BLaER1 (cell line): ENCODE measurements around the gene FKBP15.

Experiments
- H3K27ac ChIP-seq: shearing (Covaris generic); formaldehyde crosslinking; 2 replicates; pipeline ENCODE4 v1.8.1; 2022
- H3K27me3 ChIP-seq: shearing (Covaris generic); formaldehyde crosslinking; 2 replicates; pipeline ENCODE4 v1.8.1; 2022
- H3K36me3 ChIP-seq: shearing (Covaris generic); formaldehyde crosslinking; 2 replicates; pipeline ENCODE4 v1.8.1; 2022
- H3K4me1 ChIP-seq: shearing (Covaris generic); formaldehyde crosslinking; 2 replicates; pipeline ENCODE4 v1.8.1; 2022
- H3K4me2 ChIP-seq: shearing (Covaris generic); formaldehyde crosslinking; 2 replicates; pipeline ENCODE4 v1.8.1; 2022
- H3K4me3 ChIP-seq: shearing (Covaris generic); formaldehyde crosslinking; 2 replicates; pipeline ENCODE4 v1.8.1; 2022
- H3K9ac ChIP-seq: shearing (Covaris generic); formaldehyde crosslinking; 2 replicates; pipeline ENCODE4 v1.8.1; 2022
- H3K9me3 ChIP-seq: shearing (Covaris generic); formaldehyde crosslinking; 2 replicates; pipeline ENCODE4 v1.8.1; 2022
- H4K20me1 ChIP-seq: shearing (Covaris generic); formaldehyde crosslinking; 2 replicates; pipeline ENCODE4 v1.8.1; 2022
- Cebpa-rat ChIP-seq: shearing (Covaris generic); IDR thresholded peaks from 2 replicates; pipeline ENCODE4 v1.8.1; 2022

Gene FKBP15, protein sequence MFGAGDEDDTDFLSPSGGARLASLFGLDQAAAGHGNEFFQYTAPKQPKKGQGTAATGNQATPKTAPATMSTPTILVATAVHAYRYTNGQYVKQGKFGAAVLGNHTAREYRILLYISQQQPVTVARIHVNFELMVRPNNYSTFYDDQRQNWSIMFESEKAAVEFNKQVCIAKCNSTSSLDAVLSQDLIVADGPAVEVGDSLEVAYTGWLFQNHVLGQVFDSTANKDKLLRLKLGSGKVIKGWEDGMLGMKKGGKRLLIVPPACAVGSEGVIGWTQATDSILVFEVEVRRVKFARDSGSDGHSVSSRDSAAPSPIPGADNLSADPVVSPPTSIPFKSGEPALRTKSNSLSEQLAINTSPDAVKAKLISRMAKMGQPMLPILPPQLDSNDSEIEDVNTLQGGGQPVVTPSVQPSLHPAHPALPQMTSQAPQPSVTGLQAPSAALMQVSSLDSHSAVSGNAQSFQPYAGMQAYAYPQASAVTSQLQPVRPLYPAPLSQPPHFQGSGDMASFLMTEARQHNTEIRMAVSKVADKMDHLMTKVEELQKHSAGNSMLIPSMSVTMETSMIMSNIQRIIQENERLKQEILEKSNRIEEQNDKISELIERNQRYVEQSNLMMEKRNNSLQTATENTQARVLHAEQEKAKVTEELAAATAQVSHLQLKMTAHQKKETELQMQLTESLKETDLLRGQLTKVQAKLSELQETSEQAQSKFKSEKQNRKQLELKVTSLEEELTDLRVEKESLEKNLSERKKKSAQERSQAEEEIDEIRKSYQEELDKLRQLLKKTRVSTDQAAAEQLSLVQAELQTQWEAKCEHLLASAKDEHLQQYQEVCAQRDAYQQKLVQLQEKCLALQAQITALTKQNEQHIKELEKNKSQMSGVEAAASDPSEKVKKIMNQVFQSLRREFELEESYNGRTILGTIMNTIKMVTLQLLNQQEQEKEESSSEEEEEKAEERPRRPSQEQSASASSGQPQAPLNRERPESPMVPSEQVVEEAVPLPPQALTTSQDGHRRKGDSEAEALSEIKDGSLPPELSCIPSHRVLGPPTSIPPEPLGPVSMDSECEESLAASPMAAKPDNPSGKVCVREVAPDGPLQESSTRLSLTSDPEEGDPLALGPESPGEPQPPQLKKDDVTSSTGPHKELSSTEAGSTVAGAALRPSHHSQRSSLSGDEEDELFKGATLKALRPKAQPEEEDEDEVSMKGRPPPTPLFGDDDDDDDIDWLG

DNA sequence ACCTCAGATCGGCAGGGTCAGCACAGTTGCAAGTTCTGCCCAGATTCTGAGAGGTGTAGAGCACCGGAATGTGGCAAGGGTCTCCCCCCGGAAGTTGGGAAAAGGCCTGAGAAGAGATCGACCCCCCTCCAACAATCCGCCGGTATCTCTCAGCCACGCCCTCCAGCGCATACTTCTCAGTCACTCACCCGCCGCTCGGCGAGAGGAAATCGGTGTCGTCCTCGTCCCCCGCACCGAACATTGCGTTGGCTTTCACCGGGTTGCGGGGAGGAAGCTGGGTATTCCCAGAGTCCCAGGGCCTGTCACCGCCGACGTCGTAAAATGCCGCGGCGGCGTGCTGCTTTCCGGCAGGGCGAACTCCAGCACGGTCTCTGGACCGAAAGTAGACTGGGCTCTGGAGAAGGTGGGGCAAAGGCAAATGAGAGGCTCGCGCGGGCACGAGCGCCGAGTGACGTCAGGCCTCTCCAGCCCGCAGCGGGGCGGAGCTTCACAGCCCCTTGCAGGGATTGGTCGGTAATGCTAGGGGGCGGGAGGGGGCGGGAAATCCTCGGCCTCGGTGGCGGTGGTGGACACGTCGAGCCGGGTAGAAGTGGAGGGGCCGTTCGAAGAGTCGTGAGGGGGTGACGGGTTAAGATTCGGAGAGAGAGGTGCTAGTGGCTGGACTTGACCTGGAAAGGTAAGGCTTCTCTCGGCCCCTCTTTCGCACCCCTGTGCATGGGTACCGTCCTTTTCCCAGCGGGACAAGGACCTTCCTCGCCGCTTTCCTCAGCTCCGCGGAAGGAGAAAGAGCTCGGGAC lies at the start of gene FKBP15, which contains the start of gene SLC31A1:
TSS of gene FKBP15 (minus strand) at position 275 of the 797 bp plus-strand sequence. CDS start at position 241, 34 bp downstream.
TSS of gene SLC31A1 (plus strand) at position 542 of the 797 bp plus-strand sequence. CDS start 34,605 bp downstream, outside the sequence.
- Histone ChIP-seq H3K9ac (peak within 1 kb of the TSS; percentile 85), H3K9me3 (no peaks in the 10 kb centered on the region), H3K27me3 (no peaks in the 10 kb centered on the region), H3K27ac (peak within 1 kb of the TSS; percentile 77), H3K4me1 (peaks cover 45% of the 10 kb centered on the region), H3K4me2 (peak within 1 kb of the TSS; percentile 97), H3K4me3 (peak within 1 kb of the TSS; percentile 93), H4K20me1 (peaks cover 33% of the 10 kb centered on the region; the same call in 1 of the 2 replicates), H3K36me3 (peaks cover 21% of the 10 kb centered on the region)
- TF ChIP-seq Cebpa-rat: no peak

DNA sequence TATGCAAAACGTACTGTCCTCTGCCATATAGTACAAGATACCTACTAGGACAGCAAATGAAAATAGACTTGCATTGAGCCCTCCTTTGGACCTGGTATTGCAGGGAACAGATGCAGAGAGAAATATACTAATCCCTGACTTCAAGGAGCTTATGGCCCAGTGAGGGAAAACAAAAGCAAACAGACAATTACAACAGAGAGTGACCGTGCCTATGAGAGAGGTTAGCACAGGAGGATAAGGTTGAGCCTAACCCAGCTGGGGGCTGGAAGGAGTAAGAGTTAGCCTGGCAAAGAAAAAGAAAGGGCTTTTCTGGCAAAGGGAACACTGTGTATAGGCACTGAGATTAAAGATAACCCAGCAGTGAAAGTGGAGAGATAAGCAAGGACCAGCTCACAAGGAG lies 48.8 kb upstream of the FKBP15 start:
- no peak overlapping the region for H3K4me3 ChIP-seq
- H3K36me3 ChIP-seq: peaks cover 84% of the 10 kb centered on the region
- H3K4me1 ChIP-seq: peaks cover 8% of the 10 kb centered on the region
- no peaks in the 10 kb centered on the region for H3K27me3 ChIP-seq
- H3K4me2 ChIP-seq: no peak overlapping the region
- H3K9me3 ChIP-seq: no peaks in the 10 kb centered on the region
- peaks cover 7% of the 10 kb centered on the region; the same call in 1 of the 2 replicates for H4K20me1 ChIP-seq
- no peak for TF ChIP-seq Cebpa-rat
- H3K27ac ChIP-seq: no peak overlapping the region
- no peak overlapping the region for H3K9ac ChIP-seq

DNA sequence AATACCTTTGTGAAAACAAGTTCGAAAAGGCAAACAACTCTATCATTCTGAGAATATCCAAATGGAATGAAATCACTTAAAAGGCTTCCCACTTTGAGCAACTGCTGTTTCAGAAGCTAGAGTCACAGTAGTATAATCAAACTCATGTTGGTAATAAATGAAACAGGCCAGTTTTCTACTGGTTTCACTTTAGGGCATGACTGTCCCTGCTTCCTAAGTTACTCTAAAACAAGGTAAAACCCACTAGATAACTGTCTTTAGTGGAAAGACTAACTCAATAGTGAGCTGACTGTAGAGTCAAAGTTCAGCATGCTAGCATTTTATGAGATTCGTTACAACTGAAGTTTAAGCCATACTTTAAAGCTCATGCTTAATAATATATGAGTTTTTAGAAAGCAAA lies 48.3 kb upstream of the FKBP15 start:
- Histone ChIP-seq H3K4me1 (peaks cover 8% of the 10 kb centered on the region), H4K20me1 (peaks cover 7% of the 10 kb centered on the region; the same call in 1 of the 2 replicates), H3K27ac (no peak overlapping the region), H3K9me3 (no peaks in the 10 kb centered on the region), H3K4me2 (no peak overlapping the region), H3K9ac (no peak overlapping the region), H3K36me3 (peaks cover 86% of the 10 kb centered on the region), H3K4me3 (no peak overlapping the region), H3K27me3 (no peaks in the 10 kb centered on the region)
- no peak for TF ChIP-seq Cebpa-rat

DNA sequence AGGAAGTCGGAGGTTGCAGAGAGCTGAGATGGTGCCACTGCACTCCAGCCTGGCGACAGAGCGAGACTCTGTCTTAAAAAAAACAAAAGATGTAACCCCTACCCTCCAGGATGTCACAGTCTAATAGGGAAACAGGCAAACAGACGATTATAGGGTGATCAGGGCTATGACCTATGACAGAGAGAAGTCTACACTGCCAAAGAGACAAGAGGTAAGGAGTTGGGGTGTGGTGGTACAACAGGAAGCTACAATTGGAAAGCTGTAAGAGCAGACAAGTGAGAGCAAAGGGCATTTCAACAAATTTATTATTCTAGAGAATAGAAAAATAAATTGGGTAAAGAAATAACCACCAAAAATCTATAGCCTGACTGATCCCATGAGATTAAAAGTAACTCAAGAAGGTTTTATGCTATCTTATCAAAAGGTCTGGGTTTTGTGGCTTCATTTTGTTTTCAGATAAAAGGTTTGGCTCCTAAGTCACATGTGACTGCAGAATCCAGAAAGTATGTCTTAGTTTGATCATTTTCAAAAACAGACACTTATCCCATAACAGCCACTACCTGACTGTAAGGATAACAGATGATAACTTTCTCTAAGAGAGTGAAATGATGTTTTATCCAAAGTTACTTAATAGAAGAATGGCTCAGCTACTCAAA lies 47.0 kb upstream of the FKBP15 start:
- Histone ChIP-seq H3K36me3 (peaks cover 92% of the 10 kb centered on the region), H4K20me1 (no peaks in the 10 kb centered on the region), H3K9me3 (no peaks in the 10 kb centered on the region), H3K4me1 (no peaks in the 10 kb centered on the region), H3K27me3 (no peaks in the 10 kb centered on the region), H3K27ac (no peak overlapping the region), H3K4me2 (no peak overlapping the region), H3K4me3 (no peak overlapping the region), H3K9ac (no peak overlapping the region)
- no peak for TF ChIP-seq Cebpa-rat

DNA sequence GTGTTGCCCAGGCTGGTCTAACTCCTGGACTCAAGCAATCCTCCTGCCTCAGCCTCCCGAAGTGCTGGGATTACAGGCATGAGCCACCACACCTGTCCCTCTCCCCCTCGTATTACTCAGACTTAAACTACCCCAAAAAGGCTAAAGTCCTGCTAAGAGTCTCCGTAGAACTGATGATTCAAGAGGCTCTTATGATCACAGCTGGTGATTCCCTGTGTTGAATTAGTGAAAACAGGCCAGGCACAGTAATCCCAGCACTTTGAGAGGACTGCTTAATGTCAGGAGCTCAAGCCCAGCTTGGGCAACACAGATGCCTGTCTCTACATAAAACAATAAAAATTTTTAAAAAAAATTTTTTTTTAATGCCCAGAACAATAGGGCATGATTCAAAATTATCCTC lies 45.1 kb upstream of the FKBP15 start:
- no peak overlapping the region for H3K4me3 ChIP-seq
- no peak overlapping the region for H3K9ac ChIP-seq
- no peaks in the 10 kb centered on the region for H3K4me1 ChIP-seq
- H3K36me3 ChIP-seq: peaks cover 92% of the 10 kb centered on the region
- no peak overlapping the region for H3K4me2 ChIP-seq
- no peaks in the 10 kb centered on the region for H3K27me3 ChIP-seq
- no peak overlapping the region for H3K27ac ChIP-seq
- H4K20me1 ChIP-seq: no peaks in the 10 kb centered on the region
- H3K9me3 ChIP-seq: no peaks in the 10 kb centered on the region
- no peak for TF ChIP-seq Cebpa-rat

DNA sequence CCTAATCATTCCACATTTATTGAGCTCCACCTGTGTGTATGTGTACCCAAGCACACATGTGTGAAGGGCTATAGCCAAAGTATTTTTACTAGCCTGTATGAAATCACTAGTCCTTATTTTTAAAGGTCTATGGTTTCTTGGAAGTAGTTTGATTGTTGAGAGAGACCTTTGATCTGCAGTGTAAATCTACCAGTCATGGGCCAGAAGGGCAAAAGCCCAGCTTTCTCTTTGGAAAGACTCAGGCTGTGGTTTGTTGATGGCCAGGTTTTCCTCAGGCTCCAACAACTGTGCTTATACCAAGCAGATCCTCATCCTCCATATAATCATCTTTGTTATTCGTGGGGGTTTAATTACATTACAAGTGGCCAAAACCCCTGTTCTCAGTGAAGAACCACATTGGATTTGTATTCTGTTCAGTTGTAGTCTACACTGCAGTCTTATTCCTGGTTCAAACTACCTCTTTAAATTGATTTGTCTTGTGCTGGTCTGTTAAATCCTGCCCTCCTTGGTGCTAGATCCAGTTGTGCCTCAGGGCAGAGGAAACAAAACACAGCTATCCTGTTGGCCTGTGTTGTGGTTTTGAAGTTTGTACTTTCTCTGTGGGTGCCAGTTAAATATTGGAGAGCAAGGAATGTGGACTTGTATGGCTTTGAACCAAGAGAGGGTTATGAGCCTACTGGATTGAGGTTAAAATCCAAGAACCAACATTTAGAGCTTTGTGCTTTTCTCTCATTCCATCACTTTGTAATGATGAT lies 41.0 kb upstream of the FKBP15 start:
- no peak overlapping the region for H3K4me3 ChIP-seq
- no peaks in the 10 kb centered on the region for H3K9me3 ChIP-seq
- TF ChIP-seq Cebpa-rat: no peak
- H3K36me3 ChIP-seq: peaks cover 92% of the 10 kb centered on the region
- no peaks in the 10 kb centered on the region for H4K20me1 ChIP-seq
- H3K27me3 ChIP-seq: no peaks in the 10 kb centered on the region
- no peaks in the 10 kb centered on the region for H3K4me1 ChIP-seq
- H3K27ac ChIP-seq: no peak overlapping the region
- H3K4me2 ChIP-seq: no peak overlapping the region
- no peak overlapping the region for H3K9ac ChIP-seq

DNA sequence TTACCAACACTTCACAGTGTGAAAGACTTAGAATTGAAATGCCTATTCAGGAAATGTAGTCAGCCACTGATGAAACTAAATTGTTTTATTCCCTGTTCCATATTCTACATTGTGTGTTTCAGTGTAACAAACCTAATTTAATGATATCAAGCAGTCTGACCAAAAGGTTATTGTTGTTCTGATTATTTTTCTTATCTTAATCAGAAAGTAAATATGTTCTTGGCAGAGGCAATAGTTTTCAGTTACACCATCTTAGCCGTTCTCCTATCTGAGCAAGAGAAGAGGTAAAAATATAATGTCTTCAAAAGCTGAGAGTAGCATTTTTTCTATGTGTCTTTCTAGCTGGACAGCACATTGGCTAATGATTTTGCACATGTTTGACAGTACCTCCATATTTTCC lies 37.2 kb upstream of the FKBP15 start:
- no peak overlapping the region for H3K4me2 ChIP-seq
- no peak overlapping the region for H3K27ac ChIP-seq
- no peak for TF ChIP-seq Cebpa-rat
- no peaks in the 10 kb centered on the region for H4K20me1 ChIP-seq
- no peaks in the 10 kb centered on the region for H3K9me3 ChIP-seq
- no peak overlapping the region for H3K4me3 ChIP-seq
- no peaks in the 10 kb centered on the region for H3K4me1 ChIP-seq
- no peaks in the 10 kb centered on the region for H3K27me3 ChIP-seq
- H3K36me3 ChIP-seq: peaks cover 83% of the 10 kb centered on the region
- no peak overlapping the region for H3K9ac ChIP-seq

DNA sequence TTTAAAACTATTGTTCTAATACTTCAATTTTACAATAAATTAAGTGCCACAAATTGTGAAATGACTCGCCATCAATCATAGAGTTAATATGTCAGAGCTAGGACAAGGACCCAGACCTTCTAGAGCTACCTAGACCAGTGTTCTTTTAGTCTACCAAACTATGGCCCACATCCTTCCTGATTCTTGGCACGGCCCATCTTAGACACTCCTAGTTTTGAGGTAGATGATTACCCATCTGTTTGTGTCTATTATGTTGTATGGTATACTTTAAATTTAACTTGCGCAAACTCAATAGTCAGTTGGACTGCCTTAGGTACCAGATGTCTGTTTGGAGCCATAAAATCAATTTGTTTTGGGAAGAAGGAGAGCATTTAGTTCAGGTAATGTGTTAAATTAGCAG lies 36.8 kb upstream of the FKBP15 start:
- no peaks in the 10 kb centered on the region for H3K27me3 ChIP-seq
- H3K9ac ChIP-seq: no peak overlapping the region
- no peak for TF ChIP-seq Cebpa-rat
- H3K27ac ChIP-seq: no peak overlapping the region
- peaks cover 79% of the 10 kb centered on the region for H3K36me3 ChIP-seq
- H3K4me2 ChIP-seq: no peak overlapping the region
- no peaks in the 10 kb centered on the region for H3K9me3 ChIP-seq
- H4K20me1 ChIP-seq: no peaks in the 10 kb centered on the region
- H3K4me3 ChIP-seq: no peak overlapping the region
- no peaks in the 10 kb centered on the region for H3K4me1 ChIP-seq
